ENCODE results near the gene TMEM205.
"Not testable (repeated sequence)": the region's sequence is repeated elsewhere in the genome, so short reads cannot be mapped to it uniquely, and the experiment has no call there.

TMEM205 gene

DNA sequence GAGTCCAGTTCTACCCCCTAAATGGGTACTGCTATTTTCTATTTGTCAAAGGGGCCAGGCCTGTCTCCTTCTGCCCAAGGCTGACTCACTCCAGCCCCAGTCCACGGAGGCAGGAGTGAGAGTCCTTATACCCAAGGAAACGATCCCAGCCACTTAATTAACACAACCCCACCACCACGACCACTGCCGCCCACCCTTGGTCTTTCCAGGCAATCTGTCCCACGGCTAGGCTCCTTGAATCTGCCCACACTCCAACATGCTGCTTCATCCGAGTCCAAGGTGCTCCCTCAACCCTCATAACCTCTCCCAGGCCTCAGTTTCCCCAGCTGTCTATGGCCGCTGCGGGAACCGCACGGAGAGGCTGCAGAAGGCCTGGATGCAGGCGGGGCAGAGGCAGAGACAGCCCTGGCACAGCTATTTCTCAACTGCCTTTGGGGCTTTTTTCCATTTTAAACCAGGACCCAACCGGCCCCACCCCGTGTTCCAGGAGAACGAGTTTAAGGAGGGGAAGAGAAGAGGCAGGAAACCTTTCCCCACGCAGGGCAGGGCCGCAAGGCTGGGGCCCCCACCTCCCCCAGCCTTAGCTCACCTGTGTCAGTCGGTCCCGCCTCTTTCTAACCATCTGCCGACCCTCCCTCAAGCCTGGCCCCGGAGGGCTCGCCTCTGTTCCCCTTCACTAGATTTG is 7.4 kb downstream of the TMEM205 start:
- DNase-seq, result no peak

DNA sequence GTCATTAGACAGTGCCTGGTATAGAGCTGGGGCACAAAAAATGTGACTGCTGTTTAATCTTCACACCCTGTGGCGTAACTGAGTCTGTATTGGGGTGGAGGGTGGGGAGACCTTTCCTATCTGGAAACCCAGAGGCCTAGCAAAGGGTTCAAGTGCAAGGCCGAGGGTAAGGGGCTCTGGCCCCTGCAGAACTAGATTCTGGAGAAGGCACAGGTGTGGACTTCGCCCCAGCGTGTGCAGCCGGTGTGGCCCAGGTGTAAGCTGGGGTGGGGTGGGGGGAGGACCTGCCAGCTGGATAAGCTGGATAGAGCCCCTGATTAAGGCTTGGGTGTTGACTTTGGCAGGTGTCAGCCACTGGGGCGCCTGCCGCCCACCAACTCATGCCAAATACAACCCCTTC is 7.9 kb downstream of the TMEM205 start:
- no peak for DNase-seq

GRCh38 chr19:11337080-11337479 is 9.0 kb downstream of the TMEM205 start:
- DNase-seq, result no peak

DNA sequence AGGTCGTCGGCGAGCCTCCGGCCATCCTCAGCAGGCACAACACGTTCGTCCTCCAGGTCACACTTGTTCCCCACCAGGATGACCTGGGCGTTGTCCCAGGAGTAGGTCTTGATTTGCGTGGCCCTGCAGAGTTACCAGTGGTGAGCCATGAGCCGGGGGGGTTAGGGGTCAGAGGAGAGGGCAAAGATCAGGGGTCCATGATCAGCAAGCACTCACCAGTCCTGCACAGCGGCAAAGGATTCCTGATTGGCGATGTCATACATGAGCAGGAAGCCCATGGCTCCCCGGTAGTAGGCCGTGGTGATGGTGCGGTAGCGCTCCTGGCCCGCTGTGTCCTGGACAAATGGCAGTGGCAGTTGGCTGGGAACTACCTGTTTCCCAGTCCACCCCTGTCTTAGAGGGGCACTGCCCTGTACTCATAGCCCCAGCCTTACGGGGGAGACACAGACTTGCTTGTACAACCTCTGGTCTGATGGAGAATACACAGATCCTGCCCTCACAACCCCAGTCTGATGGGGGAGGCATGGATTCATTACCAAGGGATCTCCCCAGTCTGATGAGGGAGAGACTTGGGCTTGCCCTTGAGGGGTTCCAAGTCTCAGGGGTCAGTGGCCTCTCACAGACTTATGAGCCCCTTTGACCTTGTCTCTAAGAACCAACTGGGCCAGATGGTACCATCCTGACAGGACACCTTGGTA is 10.5 kb downstream of the TMEM205 start:
- no peak for DNase-seq

DNA sequence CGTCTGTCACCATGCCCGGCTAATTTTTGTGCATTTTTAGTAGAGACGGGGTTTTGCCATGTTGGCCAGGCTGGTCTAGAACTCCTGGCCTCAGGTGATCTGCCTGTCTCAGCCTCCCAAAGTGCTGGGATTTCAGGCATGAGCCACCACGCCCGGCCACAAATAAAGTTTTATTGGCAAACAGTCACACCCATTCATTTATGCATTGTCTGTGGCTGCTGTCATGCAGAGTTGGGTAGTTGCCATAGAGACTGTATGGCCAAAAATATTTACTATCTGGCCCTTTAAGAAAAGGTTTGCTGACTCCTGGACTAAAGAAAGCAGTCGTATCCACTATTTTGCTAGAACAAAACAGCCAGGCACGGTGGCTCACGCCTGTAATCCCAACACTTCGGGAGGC is 12.2 kb downstream of the TMEM205 start:
- not testable (repeated sequence) for DNase-seq

DNA sequence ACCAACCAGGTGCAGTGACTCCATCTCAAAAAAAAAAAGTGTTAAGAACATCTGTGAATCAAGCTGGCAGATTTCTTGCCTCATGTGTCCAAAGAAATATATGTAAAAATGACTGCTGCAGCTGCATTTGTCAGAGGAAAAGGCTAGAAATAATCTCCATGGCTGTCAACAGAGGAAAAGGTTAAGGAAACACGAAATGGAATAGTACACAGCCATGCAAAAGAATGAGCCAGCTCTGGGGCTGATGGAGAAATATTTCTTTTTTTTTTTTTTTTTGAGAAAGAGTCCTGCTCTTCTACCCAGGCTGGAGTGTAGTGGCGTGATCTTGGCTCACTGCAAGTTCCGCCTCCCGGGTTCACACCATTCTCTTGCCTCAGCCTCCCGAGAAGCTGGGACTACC is 13.2 kb downstream of the TMEM205 start:
- no peak for DNase-seq

GRCh38 chr19:11331502-11331901 is 14.6 kb downstream of the TMEM205 start:
- no peak for DNase-seq

- DNase-seq, result no peak
These were observed 15.9 kb downstream of the TMEM205 start for GRCh38 chr19:11330127-11330526.

DNA sequence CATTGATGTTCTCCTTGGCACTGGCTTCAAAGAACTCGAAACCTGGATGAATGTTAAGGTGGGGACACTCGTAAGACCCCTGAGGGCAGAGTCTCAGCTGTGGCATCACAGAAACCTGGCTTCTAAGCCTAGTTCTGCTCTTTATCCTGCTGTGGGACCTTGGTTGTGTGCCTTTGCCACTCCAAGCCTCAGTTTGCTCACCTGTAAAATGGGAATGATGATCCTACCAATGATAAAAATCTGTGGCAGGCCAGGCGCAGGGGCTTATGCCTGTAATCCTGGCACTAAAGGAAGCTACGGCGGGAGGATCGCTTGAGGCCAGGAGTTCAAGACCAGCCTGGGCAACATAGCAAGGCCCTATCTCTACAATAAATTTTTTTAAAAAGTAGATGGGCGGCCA is 20.5 kb downstream of the TMEM205 start:
- no peak for DNase-seq

DNA sequence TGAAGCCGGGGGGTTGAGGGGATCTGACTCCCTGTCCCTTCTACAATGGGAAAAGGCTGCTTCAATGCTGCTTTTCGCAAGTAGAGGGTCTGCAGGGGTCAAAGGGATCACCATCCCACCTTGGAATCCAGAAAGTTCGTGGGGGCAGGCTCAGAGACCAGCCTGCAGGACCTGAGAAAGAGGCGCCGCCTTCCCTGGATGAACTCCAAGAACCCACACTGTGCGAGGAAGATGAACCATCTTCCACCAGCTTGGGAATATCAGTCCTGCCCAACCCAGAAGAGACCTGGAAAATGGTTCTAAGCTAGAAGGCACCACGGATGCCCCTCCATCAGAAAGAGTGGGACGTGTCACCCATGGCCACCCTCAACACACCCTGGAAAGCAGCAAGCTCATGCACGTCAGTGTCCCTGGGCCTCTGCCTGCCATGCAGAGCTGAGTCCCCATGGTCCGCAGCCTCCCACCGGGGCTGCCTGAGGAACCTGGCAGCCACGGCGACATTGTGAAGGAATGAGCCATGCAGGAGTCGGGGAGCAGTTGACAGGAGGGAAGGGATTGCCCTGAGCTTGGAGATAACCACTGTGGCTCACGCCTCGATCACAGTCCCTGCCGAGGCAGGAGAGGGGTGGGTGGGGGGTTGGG is 21.2 kb downstream of the TMEM205 start:
- DNase-seq, result no peak

DNA sequence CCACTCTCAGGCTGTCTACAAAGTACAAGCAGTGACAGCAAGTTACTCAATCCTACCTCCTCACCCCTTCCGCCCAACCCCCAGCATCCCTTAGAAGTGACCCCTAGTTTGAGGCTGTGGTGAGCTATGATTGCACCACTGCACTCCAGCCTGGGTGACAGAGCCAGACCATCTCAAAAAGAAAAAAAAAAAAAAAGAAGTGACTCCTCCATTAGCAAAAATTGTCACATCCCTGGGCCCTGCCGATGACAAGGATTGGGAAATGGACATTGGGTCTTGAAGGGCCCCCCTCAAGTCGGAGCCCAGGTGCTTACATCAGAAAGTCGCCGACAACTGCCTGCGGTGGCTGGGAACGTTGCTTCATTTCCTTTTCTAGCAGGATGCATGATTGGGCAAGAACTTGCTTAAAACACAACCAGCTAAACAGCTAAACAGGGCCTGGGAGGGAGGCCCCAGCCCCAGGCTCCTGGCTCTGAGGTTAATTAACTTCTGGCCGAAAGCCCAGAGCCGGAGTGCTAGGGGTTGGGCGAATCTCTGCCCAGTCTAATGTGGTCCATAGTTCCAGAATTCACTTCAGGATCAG is 21.9 kb downstream of the TMEM205 start:
- no peak for DNase-seq

DNA sequence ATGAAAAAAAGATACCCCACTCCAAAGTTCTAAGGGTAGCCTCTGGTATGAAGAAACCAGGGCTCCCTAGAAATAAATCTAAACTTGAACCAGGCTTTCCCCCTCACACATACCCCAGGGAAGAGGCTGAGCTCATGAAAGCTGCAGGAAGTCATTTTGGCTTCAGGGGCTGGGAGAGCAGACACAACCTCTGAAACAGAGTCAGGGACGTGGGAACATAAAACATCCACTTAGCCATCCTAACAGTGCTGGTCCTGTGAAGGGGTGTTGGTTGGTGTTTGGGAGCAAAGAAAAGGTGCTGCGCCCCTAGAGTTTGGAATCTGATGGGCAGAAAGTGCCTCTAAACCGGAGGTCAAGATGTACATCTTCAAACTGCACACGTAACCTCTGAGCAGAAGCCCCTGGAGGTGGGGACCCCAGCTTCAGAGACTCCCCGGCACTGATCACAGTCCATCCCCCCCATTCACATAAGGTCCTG is 22.4 kb downstream of the TMEM205 start:
- DNase-seq, result no peak

DNA sequence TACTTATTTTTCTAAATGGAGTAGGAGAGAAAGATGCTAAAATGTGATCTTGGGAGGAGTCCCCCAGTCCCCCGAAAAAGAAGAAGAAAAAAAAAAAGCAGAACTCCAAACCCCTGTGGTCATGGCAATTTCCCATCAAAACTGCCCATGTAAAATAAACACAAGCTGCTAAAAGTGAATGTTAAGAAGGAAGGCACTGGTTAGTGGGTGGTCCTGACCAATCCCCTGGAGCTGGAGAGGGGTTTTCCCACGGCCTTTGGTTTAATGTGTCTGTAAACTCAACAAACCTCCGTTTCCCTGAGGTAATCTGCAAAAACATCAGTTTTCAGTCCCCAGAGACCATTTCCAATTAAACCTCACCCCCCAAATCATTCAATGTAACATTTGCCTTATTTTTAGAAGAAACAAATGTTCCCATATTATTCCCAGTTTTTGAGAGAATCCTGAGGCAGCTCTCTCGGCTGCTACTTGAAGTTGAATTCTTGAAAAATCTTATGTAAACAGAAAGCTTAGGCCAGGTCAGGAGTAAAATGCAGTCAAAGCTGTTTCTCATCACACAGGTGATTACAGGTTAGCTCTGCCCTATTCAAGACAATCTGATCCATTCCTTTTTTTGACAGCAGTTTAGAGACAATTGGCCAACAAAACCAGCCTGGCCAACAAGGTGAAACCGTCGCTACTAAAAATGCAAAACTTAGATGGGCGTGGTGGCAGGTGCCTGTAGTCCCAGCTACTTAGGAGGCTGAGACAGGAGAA is 23.6 kb downstream of the TMEM205 start:
- no peak for DNase-seq

DNA sequence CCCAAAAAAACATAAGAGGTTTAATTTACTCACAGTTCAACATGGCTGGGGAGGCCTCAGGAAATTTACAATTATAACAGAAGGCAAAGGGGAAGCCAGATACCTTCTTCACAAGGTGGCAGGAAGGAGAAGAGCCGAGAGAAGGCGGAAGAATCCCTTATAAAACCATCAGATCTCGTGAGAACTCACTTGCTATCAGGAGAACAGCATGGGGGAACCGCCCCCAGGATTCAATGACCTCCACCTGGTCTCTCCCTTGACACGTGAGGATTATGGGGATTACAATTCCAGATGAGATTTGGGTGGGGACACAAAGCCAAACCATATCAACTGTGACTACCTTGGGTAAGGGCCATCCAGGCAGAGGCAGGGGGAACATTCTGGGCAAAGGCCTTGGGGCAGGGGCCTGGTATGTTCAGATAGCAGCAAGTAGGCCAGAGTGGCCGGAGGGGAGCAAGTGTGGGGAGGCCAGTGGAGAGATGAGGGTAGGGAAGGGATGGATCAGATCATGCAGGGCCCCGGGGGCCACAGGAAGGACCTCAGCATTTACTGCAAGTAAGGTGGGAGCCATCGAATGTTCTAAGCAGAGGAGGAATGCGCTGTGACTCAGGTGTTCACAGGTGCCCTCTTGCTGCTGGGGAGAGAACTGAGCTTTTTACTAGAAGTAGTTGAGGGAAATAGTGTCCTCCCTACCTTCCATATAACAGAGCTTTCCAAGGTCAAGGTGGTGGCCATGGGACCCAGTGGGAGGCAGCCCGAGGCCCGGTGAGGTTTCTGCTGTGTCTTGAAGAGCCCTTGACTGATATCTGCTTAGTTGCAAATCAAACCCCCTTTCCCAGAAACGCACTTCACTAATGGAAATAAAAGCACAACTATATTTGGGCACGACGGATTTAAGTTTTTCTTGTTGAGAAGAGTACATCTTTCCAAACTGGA is 24.6 kb downstream of the TMEM205 start:
- DNase-seq, result no peak

DNA sequence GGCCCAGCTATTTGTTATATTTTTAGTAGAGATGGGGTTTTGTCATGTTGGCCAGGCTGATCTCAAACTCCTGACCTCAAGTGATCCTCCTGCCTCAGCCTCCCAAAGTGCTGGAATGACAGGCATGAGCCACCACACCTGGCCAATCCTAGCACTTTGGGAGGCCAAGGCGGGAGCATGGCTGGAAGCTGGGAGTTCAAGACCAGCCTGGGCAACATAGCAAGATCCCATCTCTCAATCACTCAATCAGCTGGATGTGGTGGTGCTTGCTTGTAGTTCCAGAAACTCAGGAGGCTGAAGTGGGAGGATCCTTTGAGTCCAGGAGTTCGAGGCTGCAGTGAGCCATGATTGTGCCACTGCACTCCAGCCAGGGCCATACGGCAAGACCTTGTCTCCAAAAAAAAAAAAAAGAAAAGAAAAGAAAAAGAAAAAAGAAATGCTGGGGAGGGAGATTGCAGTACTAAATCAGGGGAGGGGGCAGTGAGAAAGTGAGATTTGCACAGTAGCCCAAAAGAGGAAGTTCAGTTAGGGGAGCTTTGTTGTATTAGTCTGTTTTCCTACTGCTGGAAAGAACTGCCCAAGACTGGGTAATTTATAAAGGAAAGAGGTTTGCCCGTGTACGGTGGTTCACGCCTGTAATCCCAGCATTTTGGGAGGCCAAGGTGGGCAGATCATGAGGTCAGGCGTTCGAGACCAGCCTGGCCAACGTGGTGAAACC is 25.6 kb downstream of the TMEM205 start:
- not testable (repeated sequence) for DNase-seq

GRCh38 chr19:11306337-11306736 is 39.7 kb downstream of the TMEM205 start:
- no peak for DNase-seq

GRCh38 chr19:11304936-11305335 is 41.1 kb downstream of the TMEM205 start:
- no peak for DNase-seq

- DNase-seq, result no peak
These were observed 45.3 kb downstream of the TMEM205 start for GRCh38 chr19:11300811-11301120.

DNA sequence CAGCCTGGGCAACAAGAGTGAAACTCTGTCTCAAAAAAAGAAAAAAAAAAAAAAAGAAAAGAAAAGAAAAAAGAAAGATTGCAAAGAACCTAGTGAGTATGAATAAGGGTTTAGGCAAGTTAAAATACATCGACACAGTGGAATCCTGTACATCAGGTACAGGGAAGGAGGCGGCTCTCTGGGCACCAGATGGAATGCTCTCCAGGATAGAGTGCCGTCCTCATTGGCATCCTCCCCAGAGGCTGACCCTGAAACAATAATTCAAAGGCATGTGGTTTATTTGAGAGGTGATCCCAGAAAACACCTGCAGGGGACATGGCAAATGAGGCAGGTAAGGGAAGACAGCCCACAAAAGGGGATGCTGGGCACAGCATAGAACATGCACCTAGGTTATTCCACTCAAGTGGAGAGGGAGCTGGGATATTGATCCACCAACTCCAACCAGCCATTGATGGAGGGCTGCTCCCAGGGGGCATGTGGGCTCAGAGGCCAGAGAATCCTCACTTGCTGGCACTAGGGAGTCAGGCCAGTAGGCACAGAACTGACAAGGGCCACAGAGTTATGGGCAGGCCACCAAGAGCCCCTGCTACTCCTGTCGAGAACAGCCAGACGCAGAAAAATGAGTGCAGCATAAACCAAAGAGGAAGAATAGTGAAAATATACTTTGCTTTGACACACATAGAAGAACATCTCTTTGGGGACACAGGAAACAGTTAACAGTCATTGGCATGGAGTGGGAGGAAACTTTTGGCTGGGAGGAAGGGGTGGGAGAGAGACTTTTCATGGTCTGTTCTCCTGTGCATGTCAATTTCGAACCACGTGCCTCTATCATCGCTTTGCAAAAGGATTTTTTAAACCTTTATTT is 45.9 kb downstream of the TMEM205 start:
- no peak for DNase-seq

- no peak for DNase-seq
These were observed 49.8 kb downstream of the TMEM205 start for GRCh38 chr19:11296264-11296663.
